ENCODE measurements around the gene KCNT1.
"Not testable (repeated sequence)": the region's sequence is repeated elsewhere in the genome, so short reads cannot be mapped to it uniquely, and the experiment has no call there.

KCNT1 gene

DNA sequence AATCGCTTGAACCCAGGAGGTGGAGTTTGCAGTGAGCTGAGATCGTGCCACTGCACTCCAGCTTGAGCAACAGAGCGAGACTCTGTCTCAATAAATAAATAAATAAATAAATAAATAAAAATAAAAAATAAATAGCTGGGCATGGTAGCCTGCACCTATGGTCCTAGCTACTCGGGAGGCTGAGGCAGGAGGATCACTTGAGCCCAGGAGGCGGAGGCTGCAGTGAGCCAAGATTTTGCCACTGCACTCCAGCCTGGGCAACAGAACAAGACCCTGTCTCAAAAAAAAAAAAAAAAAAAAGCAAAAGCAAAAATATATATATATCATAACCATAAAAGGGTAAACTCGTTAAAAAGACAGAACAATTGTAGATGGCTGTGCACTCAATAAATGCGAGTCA is 29.2 kb upstream of the KCNT1 start:
- not testable (repeated sequence) for DNase-seq (ENCODE audit: low spot score); FAIRE-seq

DNA sequence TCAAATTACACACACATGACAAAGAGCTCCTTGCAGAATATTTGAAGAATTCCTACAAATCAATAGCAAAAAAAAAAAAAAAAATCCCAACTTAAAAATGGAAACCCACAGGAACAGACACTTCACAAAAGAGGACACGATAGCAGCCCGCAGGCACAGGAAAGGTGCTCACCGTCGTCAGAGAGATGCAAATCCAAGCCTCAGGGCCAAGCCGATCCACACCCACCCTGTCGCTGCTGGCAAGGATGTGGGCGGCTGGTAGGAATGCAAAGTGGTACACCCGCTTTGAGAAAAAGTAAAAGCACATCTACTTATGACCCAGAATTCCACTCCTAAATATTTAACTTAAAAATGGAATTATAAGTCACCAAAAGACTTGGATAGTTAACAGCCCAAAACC is 28.0 kb upstream of the KCNT1 start:
- FAIRE-seq (no peak), DNase-seq (ENCODE audit: low spot score) (no peak)

GRCh38 chr9:135674977-135675376 is 27.0 kb upstream of the KCNT1 start:
- DNase-seq (ENCODE audit: low spot score) (no peak), FAIRE-seq (no peak)

GRCh38 chr9:135676891-135677290 is 25.1 kb upstream of the KCNT1 start:
- DNase-seq (ENCODE audit: low spot score) (no peak), FAIRE-seq (no peak)

GRCh38 chr9:135677641-135678168 is 24.3 kb upstream of the KCNT1 start:
- no peak for FAIRE-seq
- DNase-seq (ENCODE audit: low spot score) = no peak

DNA sequence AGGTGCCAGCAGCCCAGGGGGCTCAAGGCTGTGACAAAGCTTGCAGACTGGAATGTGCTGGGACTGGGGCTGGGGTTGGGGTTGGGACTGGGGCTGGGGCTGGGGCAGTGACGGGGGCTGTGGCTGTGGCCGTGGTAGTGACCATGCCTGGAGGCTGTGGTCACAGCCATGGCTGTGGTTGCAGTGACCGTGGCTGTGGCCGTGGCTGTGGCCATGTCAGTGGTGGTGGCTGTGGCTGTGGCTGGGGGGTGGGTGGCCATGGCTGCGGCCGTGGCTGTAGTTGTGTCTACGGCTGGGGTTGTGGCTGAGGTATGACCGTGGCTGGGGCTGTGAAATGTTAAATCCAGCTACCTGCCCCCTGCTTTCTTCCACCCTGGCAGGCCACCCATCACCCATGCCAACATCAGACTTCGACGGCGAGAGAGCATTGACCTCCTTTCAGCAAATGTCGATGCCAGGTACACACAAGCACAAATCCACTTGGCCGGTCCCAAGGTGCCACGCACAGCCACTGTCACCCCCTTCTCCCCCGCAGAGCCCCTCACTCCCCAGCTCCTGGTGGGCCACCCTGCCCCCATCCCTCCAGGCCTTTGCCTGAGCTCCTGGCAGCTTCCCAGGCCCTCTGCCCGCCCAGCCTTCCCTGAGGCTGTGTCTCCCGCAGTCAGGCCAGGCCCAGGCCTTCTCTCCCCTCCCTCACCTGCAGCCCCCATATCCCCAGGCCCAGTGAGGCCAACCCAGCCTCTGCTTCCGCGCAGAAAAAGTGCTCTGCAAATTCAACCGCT is 23.6 kb upstream of the KCNT1 start:
- FAIRE-seq (no peak), DNase-seq (ENCODE audit: low spot score) (no peak)

GRCh38 chr9:135680056-135680455 is 21.9 kb upstream of the KCNT1 start:
- DNase-seq (ENCODE audit: low spot score) = peak; percentile 8
- no peak for FAIRE-seq

- no peak for FAIRE-seq
- no peak for DNase-seq (ENCODE audit: low spot score)
These were observed 20.8 kb upstream of the KCNT1 start for GRCh38 chr9:135681161-135681560.

GRCh38 chr9:135683401-135684034 is 18.5 kb upstream of the KCNT1 start:
- no peak for FAIRE-seq

DNA sequence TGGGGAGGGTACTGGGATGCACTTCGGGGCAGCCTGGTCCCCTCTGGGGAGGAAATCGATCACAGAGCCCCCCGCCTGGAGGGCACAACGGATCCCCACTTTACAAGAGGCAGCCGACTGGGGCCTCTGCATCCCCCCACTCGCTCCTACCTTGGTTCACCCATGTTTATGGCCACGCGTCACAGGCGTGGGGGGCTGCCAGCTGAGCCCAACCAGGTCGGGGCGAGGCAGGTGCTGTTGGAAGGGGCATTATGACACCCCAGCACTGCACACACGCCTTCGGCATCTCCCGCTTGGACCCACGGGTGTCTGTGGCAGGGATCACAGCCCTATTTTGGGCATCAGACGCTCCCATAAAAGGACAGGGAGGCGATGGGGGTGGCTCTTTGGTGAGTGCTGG is 17.3 kb upstream of the KCNT1 start:
- FAIRE-seq = no peak
- no peak for DNase-seq (ENCODE audit: low spot score)

More at GRCh38 chr9:135683401-135684034, 18.5 kb upstream of the KCNT1 start:
- DNase-seq (ENCODE audit: low spot score) = no peak

- FAIRE-seq = no peak
- no peak for DNase-seq (ENCODE audit: low spot score)
These were observed 14.8 kb upstream of the KCNT1 start for GRCh38 chr9:135687216-135687615.

DNA sequence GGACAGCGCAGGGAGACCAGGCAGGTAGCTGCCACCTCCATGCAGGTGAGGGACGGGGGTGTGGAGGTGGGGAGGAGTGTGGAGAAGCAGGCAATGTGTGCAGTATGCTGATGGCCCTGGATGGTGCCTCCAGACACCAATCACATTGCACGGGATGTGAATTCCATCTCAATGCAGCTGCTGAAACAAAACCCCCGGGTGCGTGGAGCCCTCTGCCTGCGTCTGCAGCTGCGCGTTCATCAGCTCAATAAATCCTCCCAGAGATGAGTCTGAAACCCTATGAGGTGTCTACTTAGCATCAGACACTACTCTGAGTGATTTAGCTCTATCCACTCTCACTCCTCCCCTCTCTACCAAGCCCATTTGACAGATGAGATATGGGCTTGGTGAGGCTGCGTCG is 13.0 kb upstream of the KCNT1 start:
- FAIRE-seq = no peak
- DNase-seq (ENCODE audit: low spot score) = no peak

GRCh38 chr9:135690836-135691570 is 11.0 kb upstream of the KCNT1 start:
- FAIRE-seq = no peak

GRCh38 chr9:135692410-135692809 is 9.6 kb upstream of the KCNT1 start:
- DNase-seq (ENCODE audit: low spot score) (no peak), FAIRE-seq (no peak)

More at GRCh38 chr9:135690836-135691570, 11.0 kb upstream of the KCNT1 start:
- no peak for DNase-seq (ENCODE audit: low spot score)

DNA sequence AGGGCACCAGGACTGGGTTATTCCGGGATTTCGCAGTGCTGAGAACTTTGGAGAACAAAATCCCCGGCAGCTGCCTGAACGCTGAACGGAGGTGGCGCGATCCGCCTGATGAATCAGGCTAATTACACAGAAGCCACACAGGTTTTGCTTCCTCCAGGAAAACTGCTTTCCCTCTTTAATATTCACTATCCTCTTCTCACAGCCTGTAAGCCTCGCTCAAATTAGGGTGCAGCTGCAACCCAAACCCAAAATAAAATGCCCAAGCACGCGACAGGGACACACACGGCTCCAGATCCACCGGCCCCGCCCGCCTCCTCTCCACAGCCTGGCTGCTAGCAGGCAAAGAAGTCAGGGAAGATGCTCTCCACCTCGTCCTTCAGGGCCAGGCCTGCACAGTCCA is 8.7 kb upstream of the KCNT1 start:
- no peak for FAIRE-seq
- no peak for DNase-seq (ENCODE audit: low spot score)

DNA sequence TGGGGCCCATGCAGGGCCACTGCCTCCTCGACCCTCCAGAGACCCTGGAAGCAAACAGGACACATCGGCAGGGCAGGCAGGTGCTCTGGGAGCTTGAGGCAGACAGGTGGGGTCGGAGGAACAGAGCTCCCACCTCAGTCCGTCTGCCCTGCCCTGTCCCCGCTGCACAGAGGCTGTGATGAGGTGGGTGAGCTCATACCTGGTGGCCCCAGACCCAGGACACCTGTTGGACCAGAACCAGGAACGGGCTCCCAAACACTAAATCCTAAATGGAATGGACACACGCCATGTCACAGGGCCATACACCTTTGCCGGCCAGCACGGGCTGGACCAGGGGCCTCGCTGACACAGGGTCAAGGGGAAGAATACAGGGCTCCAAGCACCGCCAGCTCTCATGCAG is 8.2 kb upstream of the KCNT1 start:
- DNase-seq (ENCODE audit: low spot score) = no peak
- FAIRE-seq = no peak

- DNase-seq (ENCODE audit: low spot score) (no peak), FAIRE-seq (no peak)
These were observed 7.6 kb upstream of the KCNT1 start for GRCh38 chr9:135694414-135694813.

GRCh38 chr9:135695036-135695435 is 6.9 kb upstream of the KCNT1 start:
- FAIRE-seq = no peak
- no peak for DNase-seq (ENCODE audit: low spot score)

GRCh38 chr9:135695642-135696041 is 6.3 kb upstream of the KCNT1 start:
- no peak for FAIRE-seq
- no peak for DNase-seq (ENCODE audit: low spot score)

GRCh38 chr9:135696446-135696845 is 5.5 kb upstream of the KCNT1 start:
- FAIRE-seq = no peak

GRCh38 chr9:135697226-135697625 is 4.8 kb upstream of the KCNT1 start:
- FAIRE-seq = no peak
- no peak for DNase-seq (ENCODE audit: low spot score)

More at GRCh38 chr9:135696446-135696845, 5.5 kb upstream of the KCNT1 start:
- no peak for DNase-seq (ENCODE audit: low spot score)

DNA sequence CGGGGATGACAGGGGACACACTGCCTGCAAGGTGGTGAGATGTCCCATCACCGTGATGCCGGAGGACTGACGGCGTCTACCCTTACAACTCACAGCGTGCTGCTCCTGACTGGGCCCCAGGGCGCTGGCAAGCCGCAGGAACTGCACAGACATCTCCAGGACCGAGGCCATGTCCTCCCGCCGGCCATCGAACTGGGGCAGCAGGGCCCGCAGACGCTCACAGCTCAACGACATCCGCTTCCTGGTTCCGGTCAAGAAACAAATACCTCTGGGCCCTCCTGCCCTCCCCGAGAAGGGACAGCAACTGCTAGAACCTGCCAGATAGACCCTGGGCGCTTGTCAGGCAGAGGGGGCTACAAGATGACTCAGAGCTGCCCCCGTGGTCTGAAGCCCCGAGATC is 3.7 kb upstream of the KCNT1 start:
- no peak for FAIRE-seq
- DNase-seq (ENCODE audit: low spot score) = no peak
